Gastroesophageal sphincter (tissue), 3 donors: ENCODE data around the gene AXL.

Experiments used
- EP300 ChIP-seq: sonication (generic); formaldehyde crosslinking; IDR thresholded peaks from one replicate; pipeline ENCODE4 v1.6.1; 2017; ENCODE audit warnings: antibody characterized with exemption, mild to moderate bottlenecking
- POLR2AphosphoS5 ChIP-seq: sonication (generic); formaldehyde crosslinking; IDR thresholded peaks from one replicate; pipeline ENCODE4 v1.6.1; 2017; ENCODE audit warnings: antibody characterized with exemption
- TF ChIP-seq, protein P1 (sequence below), 4 experiments: fragments of 200-600 bp in 2 of 4; fragments of 450-650 bp in 2 of 4; sonication (generic) in 1 of 4; IDR thresholded peaks; one replicate each; pipeline ENCODE4 v1.5.1; 2017 to 2019; ENCODE audit warnings: antibody characterized with exemption in 4 of 4, mild to moderate bottlenecking in 2 of 4, moderate library complexity in 2 of 4

DNA sequence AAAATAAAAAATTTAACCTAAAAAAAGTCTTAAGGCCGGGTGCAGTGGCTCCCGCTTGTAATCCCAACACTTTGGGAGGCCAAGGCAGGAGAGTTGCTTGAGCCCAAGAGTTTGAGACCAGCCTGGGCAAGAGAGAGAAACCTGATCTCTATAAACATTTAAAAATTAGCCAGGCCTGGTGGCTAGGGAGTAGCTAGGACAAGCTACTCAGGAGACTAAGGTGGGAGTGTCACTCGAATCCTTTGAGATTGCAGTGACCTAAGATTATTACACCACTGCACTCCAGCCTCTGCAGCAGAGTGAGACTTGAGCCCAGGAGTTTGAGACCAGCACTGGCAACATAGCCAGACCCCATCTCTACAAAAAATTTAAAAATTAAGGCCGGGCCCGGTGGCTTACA, 92.0 kb downstream of the AXL start:
- TF ChIP-seq, protein P1, sequence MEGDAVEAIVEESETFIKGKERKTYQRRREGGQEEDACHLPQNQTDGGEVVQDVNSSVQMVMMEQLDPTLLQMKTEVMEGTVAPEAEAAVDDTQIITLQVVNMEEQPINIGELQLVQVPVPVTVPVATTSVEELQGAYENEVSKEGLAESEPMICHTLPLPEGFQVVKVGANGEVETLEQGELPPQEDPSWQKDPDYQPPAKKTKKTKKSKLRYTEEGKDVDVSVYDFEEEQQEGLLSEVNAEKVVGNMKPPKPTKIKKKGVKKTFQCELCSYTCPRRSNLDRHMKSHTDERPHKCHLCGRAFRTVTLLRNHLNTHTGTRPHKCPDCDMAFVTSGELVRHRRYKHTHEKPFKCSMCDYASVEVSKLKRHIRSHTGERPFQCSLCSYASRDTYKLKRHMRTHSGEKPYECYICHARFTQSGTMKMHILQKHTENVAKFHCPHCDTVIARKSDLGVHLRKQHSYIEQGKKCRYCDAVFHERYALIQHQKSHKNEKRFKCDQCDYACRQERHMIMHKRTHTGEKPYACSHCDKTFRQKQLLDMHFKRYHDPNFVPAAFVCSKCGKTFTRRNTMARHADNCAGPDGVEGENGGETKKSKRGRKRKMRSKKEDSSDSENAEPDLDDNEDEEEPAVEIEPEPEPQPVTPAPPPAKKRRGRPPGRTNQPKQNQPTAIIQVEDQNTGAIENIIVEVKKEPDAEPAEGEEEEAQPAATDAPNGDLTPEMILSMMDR (IDR thresholded peaks at IDR 0.05), result no peak
- TF ChIP-seq EP300 (no peak), POLR2AphosphoS5 (no peak)
